Cardiac muscle cell (in vitro differentiated cells and primary cell): ENCODE measurements around the gene PLEKHM1. TPM values are rescaled to one million over a fixed set of nuclear protein-coding genes. Genes with fewer than 3 reads are reported as not detected.

Source experiments
- DNase-seq, 2 donors: peaks; one replicate each; pipeline versions ENCODE4 v3.0.0 to v3.0.0-alpha.2; 2010 to 2017; ENCODE audit warnings: low read depth in 1 of 2, low spot score in 1 of 2
- H3K27ac ChIP-seq: fragments of 200-600 bp; sonication (generic); 2 replicates; pipeline ENCODE4 v1.5.1; 2016
- H3K27me3 ChIP-seq: fragments of 200-600 bp; sonication (generic); 2 replicates; pipeline ENCODE4 v1.6.0; 2016; ENCODE audit warnings: control low read depth
- H3K36me3 ChIP-seq: fragments of 200-600 bp; sonication (generic); 2 replicates; pipeline ENCODE4 v1.5.1; 2016; ENCODE audit warnings: control low read depth
- H3K4me1 ChIP-seq: fragments of 200-600 bp; sonication (generic); 2 replicates; pipeline ENCODE4 v1.8.1; 2017; ENCODE audit warnings: low read depth, mild to moderate bottlenecking, mixed run types
- H3K4me3 ChIP-seq: fragments of 200-600 bp; sonication (generic); 2 replicates; pipeline ENCODE4 v1.5.1; 2016; ENCODE audit warnings: mild to moderate bottlenecking
- H3K9me3 ChIP-seq: fragments of 200-600 bp; sonication (generic); 2 replicates; pipeline ENCODE4 v1.5.1; 2017; ENCODE audit warnings: low read depth, mild to moderate bottlenecking, control low read depth
- CTCF ChIP-seq: IDR thresholded peaks from 2 replicates; pipeline ENCODE4 v1.5.1; 2012; ENCODE audit warnings: low read depth, mild to moderate bottlenecking, low read length
- polyA plus RNA-seq: library from polyadenylated mRNA; unstranded; fragments of >200 nt; fragmentation: Nextera tagmentation; extraction: Ambion mirVana; gene quantifications from 2 replicates; pipeline ENCODE4 v1.2.1, GENCODE V29; 2016
- total RNA-seq: library from RNA; depleted of rRNA; stranded (reverse); fragments of >200 nt; gene quantifications from 2 replicates; pipeline ENCODE4 v1.2.3, GENCODE V29; 2016

Gene PLEKHM1
- total and polyA plus RNA-seq, 2 experiments from 2014 or later = 13.5 to 50.8 TPM

DNA sequence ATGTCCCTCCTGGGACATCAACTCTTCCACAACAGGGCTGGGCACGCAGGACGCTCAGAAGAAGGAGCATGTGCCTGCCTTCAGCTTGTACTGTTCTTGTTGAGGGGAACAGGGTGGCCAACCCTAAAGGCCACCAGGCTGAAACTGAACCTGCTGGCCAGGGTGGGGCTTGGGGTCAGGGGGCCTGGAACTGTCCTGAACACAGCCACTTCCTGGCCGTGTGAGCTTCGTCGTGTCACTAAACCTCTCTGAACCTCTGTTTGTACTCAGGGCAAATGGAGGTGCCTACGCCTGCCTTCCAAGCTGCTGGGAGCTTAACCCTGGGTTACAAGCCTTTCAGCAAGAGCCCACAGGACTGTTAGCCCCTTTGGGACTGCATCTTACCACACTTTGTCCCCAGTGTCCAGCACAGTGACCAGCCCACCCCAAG is 64.5 kb downstream of the PLEKHM1 start:
- no peak for DNase-seq
- no peaks in the 10 kb centered on the region for H3K9me3 ChIP-seq
- H3K4me1 ChIP-seq = peaks cover 5% of the 10 kb centered on the region
- H3K27ac ChIP-seq = no peak overlapping the region
- no peak for TF ChIP-seq CTCF
- no peak overlapping the region for H3K4me3 ChIP-seq
- no peaks in the 10 kb centered on the region for H3K36me3 ChIP-seq
- H3K27me3 ChIP-seq = peaks cover 41% of the 10 kb centered on the region

GRCh38 chr17:45425125-45425983 is 65.2 kb downstream of the PLEKHM1 start:
- peak overlapping the region; percentile 51 for H3K27ac ChIP-seq
- peaks cover 5% of the 10 kb centered on the region for H3K4me1 ChIP-seq

DNA sequence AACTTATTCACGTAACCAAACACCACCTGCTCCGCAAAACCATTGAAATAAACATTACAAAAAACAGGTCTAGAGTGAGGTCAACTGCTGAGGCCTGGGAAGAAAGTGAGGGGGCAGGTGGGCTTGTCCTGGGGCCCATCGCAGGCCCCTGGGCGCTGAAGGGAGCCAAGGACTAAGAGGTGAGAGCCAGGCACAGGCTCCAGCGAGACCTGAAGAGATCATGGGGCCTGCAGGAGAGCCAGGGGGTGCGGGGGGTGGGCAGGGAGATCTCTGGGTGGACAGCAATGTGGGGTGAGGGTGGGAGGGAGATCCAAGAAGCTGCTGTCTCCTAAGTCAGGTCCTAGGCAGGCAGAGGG is 65.8 kb downstream of the PLEKHM1 start:
- no peak for TF ChIP-seq CTCF
- peak overlapping the region; percentile 18 for H3K4me3 ChIP-seq
- H3K4me1 ChIP-seq = peaks cover 5% of the 10 kb centered on the region
- H3K27ac ChIP-seq = peak overlapping the region; percentile 51
- peaks cover 29% of the 10 kb centered on the region for H3K27me3 ChIP-seq
- DNase-seq = no peak
- H3K36me3 ChIP-seq = no peaks in the 10 kb centered on the region
- H3K9me3 ChIP-seq = no peaks in the 10 kb centered on the region

More at GRCh38 chr17:45425125-45425983, 65.2 kb downstream of the PLEKHM1 start:
- Histone ChIP-seq H3K9me3 (no peaks in the 10 kb centered on the region), H3K27me3 (peaks cover 35% of the 10 kb centered on the region), H3K4me3 (peak overlapping the region; percentile 18), H3K36me3 (no peaks in the 10 kb centered on the region)
- TF ChIP-seq CTCF = peak; percentile 55
- DNase-seq = peak; percentile 73 to 78

- peaks cover 21% of the 10 kb centered on the region for H3K27me3 ChIP-seq
- TF ChIP-seq CTCF = no peak
These were observed 66.6 kb downstream of the PLEKHM1 start for GRCh38 chr17:45423975-45424335.

GRCh38 chr17:45423304-45423974 is 67.1 kb downstream of the PLEKHM1 start:
- H3K27me3 ChIP-seq = peaks cover 16% of the 10 kb centered on the region
- no peak overlapping the region for H3K4me3 ChIP-seq
- DNase-seq = no peak
- TF ChIP-seq CTCF = no peak
- no peaks in the 10 kb centered on the region for H3K9me3 ChIP-seq
- H3K27ac ChIP-seq = no peak overlapping the region
- peaks cover 5% of the 10 kb centered on the region for H3K4me1 ChIP-seq
- no peaks in the 10 kb centered on the region for H3K36me3 ChIP-seq

More at GRCh38 chr17:45423975-45424335, 66.6 kb downstream of the PLEKHM1 start:
- Histone ChIP-seq H3K9me3 (no peaks in the 10 kb centered on the region), H3K4me3 (no peak overlapping the region), H3K4me1 (peaks cover 5% of the 10 kb centered on the region), H3K27ac (no peak overlapping the region), H3K36me3 (no peaks in the 10 kb centered on the region)
- DNase-seq = no peak
